K562 (cell line): Measurements from ENCODE around the gene SERPINH1. TPM values are rescaled to one million over a fixed set of nuclear protein-coding genes. Genes with fewer than 3 reads are reported as not detected.

Experiments used
- ATF3 ChIP-seq, 2 experiments: fragments of 450-650 bp in 1 of 2; sonication (generic) in 1 of 2; formaldehyde crosslinking in 1 of 2; IDR thresholded peaks in 1 of 2; conservative IDR thresholded peaks in 1 of 2; 2 replicates each; pipeline versions ENCODE4 v1.6.1 to v1.8.1; 2016 to 2023; ENCODE audit warnings: mild to moderate bottlenecking in 2 of 2, moderate library complexity in 2 of 2, inconsistent platforms in 1 of 2, missing genetic modification reagents in 1 of 2
- CBX3 ChIP-seq, 2 experiments: IDR thresholded peaks; 1 replicate in 1 of 2; 2 replicates in 1 of 2; pipeline ENCODE4 v1.6.1; 2012; ENCODE audit warnings: inconsistent platforms in 2 of 2, low read length in 2 of 2, borderline replicate concordance in 1 of 2, control low read depth in 1 of 2
- COPS2 ChIP-seq: fragments of 450-650 bp; conservative IDR thresholded peaks from 2 replicates; pipeline ENCODE4 v1.6.1; 2016; ENCODE audit warnings: mild to moderate bottlenecking, moderate library complexity
- GABPA ChIP-seq: fragments of 200-800 bp; sonication (Bioruptor generic); conservative IDR thresholded peaks from 2 replicates; pipeline ENCODE4 v1.6.1; 2016; ENCODE audit warnings: low read depth, missing genetic modification characterization, missing compliant biosample characterization
- KAT2B ChIP-seq: IDR thresholded peaks from one replicate; pipeline ENCODE4 v1.6.1; 2012; ENCODE audit warnings: low read depth, mild to moderate bottlenecking, control low read depth, inconsistent platforms, low read length, moderate library complexity
- MAZ ChIP-seq, 2 experiments: fragments of 450-650 bp in 1 of 2; sonication (generic) in 1 of 2; formaldehyde crosslinking; IDR thresholded peaks in 1 of 2; conservative IDR thresholded peaks in 1 of 2; 2 replicates each; pipeline versions ENCODE4 v1.4.0 to v1.5.0; 2020; ENCODE audit warnings: mild to moderate bottlenecking in 1 of 2, missing genetic modification reagents in 1 of 2
- NFYB ChIP-seq: IDR thresholded peaks from 2 replicates; pipeline ENCODE4 v1.6.1; 2011; ENCODE audit warnings: mild to moderate bottlenecking, moderate library complexity; ENCODE audit not compliant: insufficient read length; ENCODE audit errors: extremely low read depth
- RAD21 ChIP-seq, 2 experiments: fragments of 250-450 bp in 1 of 2; fragments of 450-650 bp in 1 of 2; sonication (Bioruptor Pico) in 1 of 2; formaldehyde crosslinking in 1 of 2; IDR thresholded peaks in 1 of 2; conservative IDR thresholded peaks in 1 of 2; 2 replicates each; pipeline versions ENCODE4 v1.4.0 to v1.8.0; 2020 to 2022; ENCODE audit warnings: mild to moderate bottlenecking in 2 of 2, moderate library complexity in 1 of 2
- SMAD3 ChIP-seq: fragments of 450-650 bp; formaldehyde crosslinking; conservative IDR thresholded peaks from 2 replicates; pipeline ENCODE4 v1.4.0; 2020; ENCODE audit warnings: mild to moderate bottlenecking
- TCF7L2 ChIP-seq: fragments of 150-350 bp; IDR thresholded peaks from 2 replicates; pipeline ENCODE4 v1.6.1; 2016; ENCODE audit warnings: low read depth, mild to moderate bottlenecking, low read length, moderate library complexity
- TRIM25 ChIP-seq: fragments of 450-650 bp; IDR thresholded peaks from 2 replicates; pipeline ENCODE4 v1.7.0; 2016; ENCODE audit warnings: borderline replicate concordance
- ZC3H4 ChIP-seq: sonication (generic); formaldehyde crosslinking; IDR thresholded peaks from 2 replicates; pipeline ENCODE4 v1.9.0; 2021; ENCODE audit warnings: missing genetic modification reagents, borderline replicate concordance
- ZNF24 ChIP-seq: fragments of 450-650 bp; IDR thresholded peaks from 2 replicates; pipeline ENCODE4 v1.6.1; 2016
- ZNF354B ChIP-seq: fragments of 250-450 bp; sonication (Bioruptor Pico); IDR thresholded peaks from 2 replicates; pipeline ENCODE4 v1.4.0; 2020
- ZNF57 ChIP-seq: fragments of 450-650 bp; formaldehyde crosslinking; IDR thresholded peaks from 2 replicates; pipeline ENCODE4 v1.4.0; 2020; ENCODE audit warnings: mild to moderate bottlenecking, moderate library complexity
- ZNF609 ChIP-seq: sonication (generic); formaldehyde crosslinking; IDR thresholded peaks from 2 replicates; pipeline ENCODE4 v1.8.1; 2023; ENCODE audit warnings: missing genetic modification reagents, mild to moderate bottlenecking, borderline replicate concordance
- ZNF707 ChIP-seq: fragments of 250-450 bp; sonication (Bioruptor Pico); conservative IDR thresholded peaks from 2 replicates; pipeline ENCODE4 v1.8.0; 2022; ENCODE audit warnings: inconsistent platforms, mild to moderate bottlenecking, moderate library complexity
- polyA plus RNA-seq, 8 experiments: library from polyadenylated mRNA; depleted of rRNA in 4 of 8; stranded (reverse) in 5 of 8; unstranded in 3 of 8; fragments of >200 nt; fragmentation: Nextera tagmentation in 2 of 8; fragmentation: Illumina TruSeq in 1 of 8; extraction: Ambion mirVana in 2 of 8; extraction: Trizol in 1 of 8; gene quantifications; 2 replicates each; pipeline versions ENCODE4 v1.2.1 to v1.2.3, GENCODE V29; 2011 to 2014; ENCODE audit warnings: inconsistent platforms in 1 of 8, missing spikeins in 1 of 8
- total RNA-seq, 7 experiments: library from RNA; depleted of rRNA in 6 of 7; stranded (reverse); fragments of >200 nt in 6 of 7; fragmentation: Illumina TruSeq in 2 of 7; extraction: Trizol in 2 of 7; gene quantifications; 2 replicates each; pipeline versions ENCODE4 v1.2.1 to v1.2.3, GENCODE V29; 2011 to 2021; ENCODE audit warnings: low replicate concordance in 1 of 7
- TF ChIP-seq, protein P1 (sequence below): sonication (generic); formaldehyde crosslinking; IDR thresholded peaks from 2 replicates; pipeline ENCODE4 v1.8.0; 2022; ENCODE audit warnings: missing genetic modification reagents, mild to moderate bottlenecking, borderline replicate concordance

The SERPINH1 gene
- total and polyA plus RNA-seq, 9 of the 15 experiments (the other 6 are each of a cell fraction or from before 2014, with no cell fraction given), result 2.8 to 106 (median 67.9) TPM

- TF ChIP-seq ZNF57, result no peak
- TF ChIP-seq TCF7L2, result no peak
- no peak for TF ChIP-seq ZNF707 (CRISPR knock-in tag)
- peak in 1 of 2 experiments; percentile 60; a peak in 1 of 4 replicates for TF ChIP-seq MAZ (CRISPR knock-in tag; conservative IDR thresholded peaks at IDR 0.05 in 1 of 2, IDR thresholded peaks at IDR 0.05 in 1 of 2)
- no peak for TF ChIP-seq ZNF609 (CRISPR knock-in tag)
- peak; percentile 98 for TF ChIP-seq RAD21 (CRISPR knock-in tag; conservative IDR thresholded peaks at IDR 0.05 in 1 of 2, IDR thresholded peaks at IDR 0.05 in 1 of 2)
- no peak for TF ChIP-seq ZC3H4 (CRISPR knock-in tag)
- no peak for TF ChIP-seq TRIM25
- no peak for TF ChIP-seq KAT2B
- no peak for TF ChIP-seq COPS2
- peak; percentile 12; the same call in 1 of the 2 replicates for TF ChIP-seq ZNF24
- no peak for TF ChIP-seq ATF3 (IDR thresholded peaks at IDR 0.05)
- TF ChIP-seq ATF3 (CRISPR knock-in tag; conservative IDR thresholded peaks at IDR 0.05), result no peak
- no peak for TF ChIP-seq NFYB
- TF ChIP-seq, protein P1, sequence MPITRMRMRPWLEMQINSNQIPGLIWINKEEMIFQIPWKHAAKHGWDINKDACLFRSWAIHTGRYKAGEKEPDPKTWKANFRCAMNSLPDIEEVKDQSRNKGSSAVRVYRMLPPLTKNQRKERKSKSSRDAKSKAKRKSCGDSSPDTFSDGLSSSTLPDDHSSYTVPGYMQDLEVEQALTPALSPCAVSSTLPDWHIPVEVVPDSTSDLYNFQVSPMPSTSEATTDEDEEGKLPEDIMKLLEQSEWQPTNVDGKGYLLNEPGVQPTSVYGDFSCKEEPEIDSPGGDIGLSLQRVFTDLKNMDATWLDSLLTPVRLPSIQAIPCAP, result no peak
- no peak for TF ChIP-seq SMAD3 (CRISPR knock-in tag)
- TF ChIP-seq GABPA, result no peak
- 0 out of 3 replicates have a peak, but pooled peaks of 1 of the 2 experiments have one; percentile 27 for TF ChIP-seq CBX3 (IDR thresholded peaks at IDR 0.05; ENCODE audit: borderline replicate concordance in 1 of 2, low read length in 2 of 2)
- no peak for TF ChIP-seq ZNF354B (CRISPR knock-in tag)
These were observed 29.6 kb upstream of the SERPINH1 start (continued) for GRCh38 chr11:75532200-75533048.
